ENCODE measurements around the gene ACTG2.

- TF ChIP-seq CTCF (IDR thresholded peaks at IDR 0.05): no peak
- TF ChIP-seq POLR2AphosphoS5 (IDR thresholded peaks at IDR 0.05): peak; percentile 45 to 81 (median 81)
- peak; percentile 77 for TF ChIP-seq POLR2A (IDR thresholded peaks at IDR 0.05)
- TF ChIP-seq EP300 (IDR thresholded peaks at IDR 0.05; ENCODE audit: low read depth): no peak
These were observed 32.4 kb downstream of the ACTG2 start for GRCh38 chr2:73925033-73925704.

All from transverse colon (tissue), 4 donors.